ENCODE results near the gene CACNA1I.

Gene CACNA1I

GRCh38 chr22:39522567-39523300, 47.8 kb upstream of the CACNA1I start (continued):
- TF ChIP-seq SP3 (tag by site-specific recombination; IDR thresholded peaks at IDR 0.05) (peak; percentile 26; the same call in 1 of the 2 replicates), SP2 (tag by site-specific recombination; IDR thresholded peaks at IDR 0.05) (peak; percentile 48; the same call in 1 of the 2 replicates), ZFP37 (tag by site-specific recombination; IDR thresholded peaks at IDR 0.05) (0 out of 2 replicates have a peak, but pooled peaks have one; percentile 13), SCRT1 (tag by site-specific recombination; IDR thresholded peaks at IDR 0.05; ENCODE audit: borderline replicate concordance) (peak; percentile 95), ZNF423 (tag by site-specific recombination; IDR thresholded peaks at IDR 0.05) (no peak), ZSCAN30 (tag by site-specific recombination; IDR thresholded peaks at IDR 0.05) (peak; percentile 55; the same call in 1 of the 2 replicates), ZNF133 (tag by site-specific recombination; IDR thresholded peaks at IDR 0.05) (no peak), PRDM1 (tag by site-specific recombination; IDR thresholded peaks at IDR 0.05) (no peak; the same call in 1 of the 2 replicates), ZNF596 (tag by site-specific recombination; IDR thresholded peaks at IDR 0.05) (no peak), ZNF112 (tag by site-specific recombination; IDR thresholded peaks at IDR 0.05) (no peak), ZNF660 (tag by site-specific recombination; IDR thresholded peaks at IDR 0.05) (peak; percentile 47; the same call in 1 of the 2 replicates)

DNA sequence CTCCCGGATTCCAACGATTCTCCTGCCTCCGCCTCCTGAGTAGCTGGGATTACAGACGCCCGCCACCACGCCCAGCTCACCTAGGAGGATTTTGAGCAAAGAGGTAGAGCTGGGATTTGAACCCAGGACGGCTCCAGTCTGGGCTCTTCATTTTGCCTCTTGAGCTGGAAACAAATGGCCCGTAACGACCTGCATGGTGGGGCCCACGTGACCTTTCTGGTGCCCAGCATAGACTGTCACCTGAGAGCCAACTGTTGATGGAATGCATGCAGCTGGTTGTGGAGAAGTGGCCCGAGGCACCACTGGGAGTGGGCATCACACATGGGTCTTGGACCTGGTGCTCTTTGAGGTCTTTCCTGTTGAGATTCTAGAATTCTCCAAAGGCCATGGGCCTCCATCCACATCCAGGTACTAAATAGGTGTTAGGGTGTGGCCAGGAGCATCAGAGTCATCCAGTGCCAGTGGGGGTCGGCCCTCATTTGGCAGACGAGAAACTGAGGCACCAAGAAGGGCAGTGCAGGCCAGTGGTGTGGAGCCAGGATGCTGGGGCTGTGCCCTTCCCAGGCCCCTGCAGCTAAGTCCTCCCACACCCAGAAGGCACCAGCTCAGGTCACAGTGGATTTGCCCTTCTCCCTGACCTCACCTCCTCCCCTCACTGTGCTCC, 46.3 kb upstream of the CACNA1I start:
- ChIA-PET POLR2A (interaction anchor here (0.6 to 6.1 kb wide), 24 partner anchors 8 to 630 kb away, joined by 3 to 85 read pairs (median 4); partner anchors contain the start of genes MIEF1, PDGFB, RPL3 and RPS19BP1), CTCF (interaction anchor here (0.6 to 13.7 kb wide), 7 partner anchors 8 to 654 kb away, joined by 3 to 380 read pairs (median 4); no protein-coding TSS in a partner anchor)
- H3K36me3 ChIP-seq (ENCODE audit: control insufficient read depth in 2 of 2, insufficient read depth in 1 of 2, low read length in 2 of 2) = peaks cover 0 to 73% of the 10 kb centered on the region in 2 experiments; a peak in 2 of 3 replicates
- no peaks in the 10 kb centered on the region for H3K9me3 ChIP-seq (ENCODE audit: control insufficient read depth, insufficient read depth, low read depth, low read length)
- peak overlapping the region; percentile 5; the same call in 1 of the 2 replicates for H3K27ac ChIP-seq (ENCODE audit: extremely low read depth, low read depth, low read length)
- H3K4me1 ChIP-seq (ENCODE audit: control insufficient read depth, insufficient read depth, low read length) = 0 out of 2 replicates have a peak, but pooled peaks cover 3% of the 10 kb centered on the region
- H3K4me3 ChIP-seq (ENCODE audit: low read depth, low read length) = no peak overlapping the region
- TF ChIP-seq ZNF664 (tag by site-specific recombination; IDR thresholded peaks at IDR 0.05) = no peak
- TF ChIP-seq ZBTB7A (tag by site-specific recombination; IDR thresholded peaks at IDR 0.05; ENCODE audit: low read depth) = no peak
- TF ChIP-seq GLIS1 (tag by site-specific recombination; IDR thresholded peaks at IDR 0.05) = no peak
- TF ChIP-seq, protein P1, sequence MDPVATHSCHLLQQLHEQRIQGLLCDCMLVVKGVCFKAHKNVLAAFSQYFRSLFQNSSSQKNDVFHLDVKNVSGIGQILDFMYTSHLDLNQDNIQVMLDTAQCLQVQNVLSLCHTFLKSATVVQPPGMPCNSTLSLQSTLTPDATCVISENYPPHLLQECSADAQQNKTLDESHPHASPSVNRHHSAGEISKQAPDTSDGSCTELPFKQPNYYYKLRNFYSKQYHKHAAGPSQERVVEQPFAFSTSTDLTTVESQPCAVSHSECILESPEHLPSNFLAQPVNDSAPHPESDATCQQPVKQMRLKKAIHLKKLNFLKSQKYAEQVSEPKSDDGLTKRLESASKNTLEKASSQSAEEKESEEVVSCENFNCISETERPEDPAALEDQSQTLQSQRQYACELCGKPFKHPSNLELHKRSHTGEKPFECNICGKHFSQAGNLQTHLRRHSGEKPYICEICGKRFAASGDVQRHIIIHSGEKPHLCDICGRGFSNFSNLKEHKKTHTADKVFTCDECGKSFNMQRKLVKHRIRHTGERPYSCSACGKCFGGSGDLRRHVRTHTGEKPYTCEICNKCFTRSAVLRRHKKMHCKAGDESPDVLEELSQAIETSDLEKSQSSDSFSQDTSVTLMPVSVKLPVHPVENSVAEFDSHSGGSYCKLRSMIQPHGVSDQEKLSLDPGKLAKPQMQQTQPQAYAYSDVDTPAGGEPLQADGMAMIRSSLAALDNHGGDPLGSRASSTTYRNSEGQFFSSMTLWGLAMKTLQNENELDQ (tag by site-specific recombination; IDR thresholded peaks at IDR 0.05; ENCODE audit: low read depth) = no peak
- TF ChIP-seq ZNF701 (tag by site-specific recombination; IDR thresholded peaks at IDR 0.05) = no peak
- TF ChIP-seq ZBTB6 (tag by site-specific recombination; IDR thresholded peaks at IDR 0.05) = no peak
- TF ChIP-seq KLF1 (tag by site-specific recombination; IDR thresholded peaks at IDR 0.05) = no peak
- TF ChIP-seq SCRT2 (tag by site-specific recombination; IDR thresholded peaks at IDR 0.05) = peak; percentile 83
- no peak for TF ChIP-seq GFI1B (tag by site-specific recombination; IDR thresholded peaks at IDR 0.05)
- TF ChIP-seq ZNF366 (tag by site-specific recombination; conservative IDR thresholded peaks at IDR 0.05) = no peak
- no peak for TF ChIP-seq ZNF514 (tag by site-specific recombination; IDR thresholded peaks at IDR 0.05)
- no peak for TF ChIP-seq HOXC10 (CRISPR knock-in tag; IDR thresholded peaks at IDR 0.05)
- TF ChIP-seq ZNF626 (tag by site-specific recombination; IDR thresholded peaks at IDR 0.05) = no peak
- TF ChIP-seq ZNF211 (tag by site-specific recombination; IDR thresholded peaks at IDR 0.05; ENCODE audit: low read depth) = no peak
- TF ChIP-seq, protein P2, sequence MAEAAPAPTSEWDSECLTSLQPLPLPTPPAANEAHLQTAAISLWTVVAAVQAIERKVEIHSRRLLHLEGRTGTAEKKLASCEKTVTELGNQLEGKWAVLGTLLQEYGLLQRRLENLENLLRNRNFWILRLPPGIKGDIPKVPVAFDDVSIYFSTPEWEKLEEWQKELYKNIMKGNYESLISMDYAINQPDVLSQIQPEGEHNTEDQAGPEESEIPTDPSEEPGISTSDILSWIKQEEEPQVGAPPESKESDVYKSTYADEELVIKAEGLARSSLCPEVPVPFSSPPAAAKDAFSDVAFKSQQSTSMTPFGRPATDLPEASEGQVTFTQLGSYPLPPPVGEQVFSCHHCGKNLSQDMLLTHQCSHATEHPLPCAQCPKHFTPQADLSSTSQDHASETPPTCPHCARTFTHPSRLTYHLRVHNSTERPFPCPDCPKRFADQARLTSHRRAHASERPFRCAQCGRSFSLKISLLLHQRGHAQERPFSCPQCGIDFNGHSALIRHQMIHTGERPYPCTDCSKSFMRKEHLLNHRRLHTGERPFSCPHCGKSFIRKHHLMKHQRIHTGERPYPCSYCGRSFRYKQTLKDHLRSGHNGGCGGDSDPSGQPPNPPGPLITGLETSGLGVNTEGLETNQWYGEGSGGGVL (tag by site-specific recombination; IDR thresholded peaks at IDR 0.05) = no peak
- peak; percentile 93 for TF ChIP-seq ZFP69B (tag by site-specific recombination; IDR thresholded peaks at IDR 0.05)
- TF ChIP-seq ZSCAN30 (tag by site-specific recombination; IDR thresholded peaks at IDR 0.05) = no peak
- no peak for TF ChIP-seq ZNF19 (tag by site-specific recombination; IDR thresholded peaks at IDR 0.05; ENCODE audit: low read depth)
- no peak for TF ChIP-seq SP7 (tag by site-specific recombination; IDR thresholded peaks at IDR 0.05)
- TF ChIP-seq ZNF548 (tag by site-specific recombination; IDR thresholded peaks at IDR 0.05) = no peak

All from HEK293 (cell line).